HG03457 (cell line): ENCODE data around the gene HLA-DQB2.
"Not testable (repeated sequence)": the region's sequence is repeated elsewhere in the genome, so short reads cannot be mapped to it uniquely, and the experiment has no call there.

Experiments used
- ATAC-seq: cut with Tn5 transposase; IDR thresholded peaks from one replicate; pipeline ENCODE4 v1.9.1; 2021; ENCODE audit warnings: moderate number of reproducible peaks; ENCODE audit not compliant: unreplicated experiment

The HLA-DQB2 gene

DNA sequence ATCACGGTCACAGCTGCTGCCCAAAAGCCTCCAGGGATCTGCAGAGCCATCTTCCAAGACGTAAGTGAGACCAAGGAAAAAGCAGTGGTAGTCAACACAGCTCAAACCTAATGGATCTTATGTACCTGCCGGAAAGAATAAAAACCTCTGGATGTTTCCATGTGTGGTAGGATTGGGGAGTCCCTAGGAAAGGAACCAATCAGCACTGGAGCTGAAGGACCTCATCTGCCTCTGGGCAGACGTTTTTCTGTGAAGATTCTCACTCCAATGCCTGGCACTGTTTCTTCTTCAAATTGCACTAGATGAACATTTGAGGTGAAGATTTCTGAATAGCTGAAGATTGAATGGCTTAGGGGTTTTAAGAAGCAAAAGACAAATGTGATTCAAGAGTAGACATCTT is at the start of gene HLA-DQB2:
HLA-DQB2 (minus strand) TSS at position 112 of the 400 bp plus-strand sequence; CDS start at position 50, 62 bp downstream.
- ATAC-seq: no peak

- no peak for ATAC-seq
Observed at GRCh38 chr6:32809171-32809570, 45.8 kb upstream of the HLA-DQB2 start.

DNA sequence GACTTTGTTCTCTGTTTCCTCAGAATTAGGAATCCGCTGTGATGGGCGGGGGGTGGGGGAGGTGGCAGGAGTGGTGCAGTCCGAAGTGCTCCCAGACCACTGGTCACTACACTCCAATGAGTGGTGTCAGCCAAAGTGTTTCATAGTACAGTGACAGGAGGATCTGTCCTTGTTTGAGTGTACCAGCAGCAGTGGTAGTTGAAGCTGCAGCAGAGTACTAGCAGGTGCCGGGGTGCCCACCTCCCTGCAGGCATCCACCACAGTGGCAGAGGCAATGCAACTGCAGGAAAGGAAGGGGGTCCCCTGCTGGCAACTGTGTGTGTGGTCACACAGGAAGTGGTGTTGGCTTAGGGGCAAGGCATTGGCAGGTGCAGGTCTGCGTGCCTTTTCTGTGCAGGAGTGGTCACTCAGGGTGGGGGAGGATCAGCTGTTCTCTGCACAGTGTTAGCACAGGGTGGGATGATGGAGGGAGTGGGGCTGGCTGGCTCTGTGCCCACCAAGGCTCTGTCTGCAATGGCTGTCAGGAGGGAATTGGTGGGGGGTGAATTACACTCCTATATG is 43.8 kb upstream of the HLA-DQB2 start:
- no peak for ATAC-seq

- not testable (repeated sequence) for ATAC-seq
Observed at GRCh38 chr6:32805404-32805803, 42.1 kb upstream of the HLA-DQB2 start.

DNA sequence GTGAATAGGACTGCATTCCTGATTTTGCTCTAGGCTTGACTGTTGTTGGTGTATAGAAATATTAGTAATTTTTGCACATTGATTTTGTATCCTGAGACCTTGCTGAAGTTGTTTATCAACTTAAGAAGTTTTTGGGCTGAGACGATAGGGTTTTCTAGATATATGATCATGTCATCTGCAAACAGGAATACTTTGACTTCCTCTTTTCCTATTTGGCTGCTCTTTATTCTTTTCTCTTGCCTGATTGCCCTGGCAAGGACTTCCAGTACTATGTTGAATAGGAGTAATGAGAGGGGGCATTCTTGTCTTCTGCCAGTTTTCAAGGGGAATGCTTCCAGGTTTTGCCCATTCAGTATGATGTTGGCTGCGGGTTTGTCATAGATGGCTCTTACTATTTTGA is 40.1 kb upstream of the HLA-DQB2 start:
- ATAC-seq: no peak

DNA sequence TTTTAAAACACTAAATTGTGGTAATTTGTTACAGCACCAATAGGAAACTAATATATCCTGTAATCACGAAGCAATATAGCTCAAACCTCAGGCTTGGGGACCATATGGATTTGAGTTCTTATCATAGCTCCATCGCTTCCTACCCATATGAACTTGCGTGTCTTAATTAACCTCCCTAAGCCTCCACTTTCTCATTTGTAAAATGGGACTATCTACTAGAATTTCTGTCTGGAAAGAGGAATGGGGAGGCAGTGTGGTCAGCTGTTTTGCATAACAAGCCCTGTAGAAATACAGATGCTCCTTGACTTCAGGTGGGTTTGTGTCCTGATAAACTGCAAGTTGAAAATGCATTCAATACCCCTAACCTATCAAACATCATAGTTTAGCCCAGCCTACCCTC is 36.4 kb upstream of the HLA-DQB2 start:
- ATAC-seq: no peak

DNA sequence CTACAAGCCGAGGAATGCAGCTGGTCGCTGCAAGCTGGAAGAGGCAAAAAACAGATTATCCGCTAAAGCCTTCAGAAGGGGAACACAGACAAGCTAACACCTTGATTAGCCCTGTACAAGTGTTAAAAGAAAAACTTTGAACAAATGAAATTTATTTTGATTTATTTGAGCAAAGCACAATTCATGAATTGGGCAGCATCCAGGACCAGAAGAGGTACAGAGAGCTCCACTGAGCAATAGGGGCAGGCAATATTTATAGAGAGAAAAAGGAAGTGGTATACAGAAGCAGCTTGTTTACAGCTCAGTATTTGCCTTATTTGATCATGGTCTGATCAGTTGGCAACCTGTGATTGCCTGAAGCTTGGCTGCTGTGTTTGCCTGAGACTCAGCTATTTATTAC is 35.8 kb upstream of the HLA-DQB2 start:
- ATAC-seq: no peak

DNA sequence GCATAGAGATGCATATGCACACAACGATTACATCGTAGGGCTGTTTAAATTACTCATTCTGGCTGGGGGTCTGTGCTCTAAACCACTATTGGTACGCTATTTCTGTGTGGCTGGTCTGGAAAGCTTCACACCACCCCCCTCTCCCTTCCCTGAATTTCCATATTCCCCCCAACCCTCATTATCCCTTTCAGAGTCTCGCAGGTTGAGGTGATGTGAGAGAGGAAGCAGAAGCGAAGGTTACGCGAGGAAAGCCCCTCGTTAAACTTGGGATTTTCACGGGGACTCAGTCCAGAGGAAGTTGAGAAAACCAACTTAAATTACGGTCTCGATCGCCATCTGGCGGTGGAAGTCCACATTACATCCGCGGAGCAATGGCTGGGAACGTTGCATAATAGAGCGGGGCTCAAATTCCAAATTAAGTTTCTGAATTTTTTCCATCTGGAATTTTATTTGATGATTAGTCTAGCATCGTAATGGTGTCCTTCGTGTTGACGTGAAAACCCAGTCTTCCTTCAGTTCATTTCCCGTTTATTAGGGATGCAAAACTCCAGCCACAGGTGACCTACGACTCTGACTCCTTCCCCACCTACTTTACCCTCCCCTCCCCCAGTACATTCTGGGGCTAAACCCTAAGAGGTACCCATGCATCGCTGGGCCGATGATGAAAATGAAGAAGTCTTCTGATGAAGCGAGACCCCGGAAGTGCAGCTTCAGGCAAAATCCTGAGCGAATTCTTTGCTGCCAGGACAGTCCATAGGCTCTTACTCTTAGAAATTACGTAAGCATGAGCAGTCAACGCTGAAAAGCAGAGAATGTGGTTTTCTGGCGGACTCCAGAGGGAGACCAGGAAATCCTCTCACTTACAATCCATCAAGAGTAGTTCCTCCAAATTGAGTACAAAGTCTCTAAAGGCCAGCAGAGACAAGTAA is 33.8 kb upstream of the HLA-DQB2 start:
- ATAC-seq: no peak

DNA sequence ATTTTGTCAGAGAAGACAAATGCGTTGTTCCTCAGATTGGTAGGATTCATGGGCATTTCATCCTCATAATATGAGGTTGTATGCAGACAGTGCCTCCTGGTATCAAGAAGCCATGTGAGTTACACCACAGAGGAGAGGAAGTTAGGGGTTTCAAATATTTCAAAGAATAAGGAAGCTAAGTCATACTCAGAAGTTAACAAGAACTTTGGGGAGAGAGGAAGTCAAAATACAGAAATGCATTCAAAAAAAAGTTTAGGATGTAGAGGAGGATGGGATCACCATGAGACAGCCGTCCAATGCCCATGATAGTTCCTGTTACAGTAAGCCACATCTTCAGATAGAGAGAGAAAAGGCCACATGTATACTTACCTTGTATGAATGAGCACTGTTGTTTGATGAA is 31.2 kb upstream of the HLA-DQB2 start:
- ATAC-seq: no peak

GRCh38 chr6:32792901-32793435 is 29.6 kb upstream of the HLA-DQB2 start:
- no peak for ATAC-seq

GRCh38 chr6:32790306-32790705 is 27.0 kb upstream of the HLA-DQB2 start:
- no peak for ATAC-seq

- no peak for ATAC-seq
Observed at GRCh38 chr6:32785781-32786533, 22.6 kb upstream of the HLA-DQB2 start.

- not testable (repeated sequence) for ATAC-seq
Observed at GRCh38 chr6:32782923-32783322, 19.6 kb upstream of the HLA-DQB2 start.

DNA sequence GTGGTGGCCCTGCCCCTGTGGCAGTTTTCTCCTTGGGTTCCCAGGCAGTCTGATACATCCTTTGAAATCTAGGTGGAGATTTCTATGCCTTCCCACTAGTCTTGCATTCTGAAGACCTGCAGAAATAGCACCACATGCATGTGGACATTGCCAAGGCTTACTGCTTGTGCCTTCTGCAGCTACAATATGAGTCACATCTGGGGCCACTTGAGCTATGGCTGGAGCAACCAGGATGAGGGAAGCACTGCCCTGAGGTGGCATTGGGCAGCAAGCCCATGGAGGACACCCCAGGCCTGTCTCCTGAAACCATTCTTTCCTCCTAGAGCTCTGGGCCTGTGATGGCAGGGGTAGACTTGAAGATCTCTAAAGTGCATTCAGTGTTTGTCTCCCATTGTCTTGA is 15.7 kb upstream of the HLA-DQB2 start:
- ATAC-seq: no peak

- ATAC-seq: no peak
Observed at GRCh38 chr6:32775071-32775470, 11.7 kb upstream of the HLA-DQB2 start.

DNA sequence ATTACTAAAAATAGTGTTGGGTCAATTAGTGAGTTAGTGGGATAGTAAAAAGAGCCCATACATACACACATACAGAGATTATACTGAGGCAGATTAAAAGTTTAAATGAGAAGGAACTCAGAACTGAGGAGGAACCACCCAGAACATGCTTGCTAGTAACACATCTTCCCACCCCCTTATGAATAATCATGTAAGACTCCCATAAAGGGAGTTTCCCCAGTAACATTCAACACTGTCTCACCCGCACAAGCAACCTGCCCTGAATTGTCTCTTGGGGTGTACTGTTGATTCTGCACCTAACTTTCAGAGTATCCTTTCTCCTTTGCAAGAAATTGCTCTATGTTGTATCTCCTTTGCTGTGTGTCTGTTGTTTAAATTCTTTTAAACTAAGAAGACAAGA is 11.1 kb upstream of the HLA-DQB2 start:
- no peak for ATAC-seq

- no peak for ATAC-seq
Observed at GRCh38 chr6:32772656-32773055, 9.3 kb upstream of the HLA-DQB2 start.

GRCh38 chr6:32764048-32764447 is 716 bp upstream of the HLA-DQB2 start:
- ATAC-seq: no peak

GRCh38 chr6:32761548-32761947 is 1.8 kb downstream of the HLA-DQB2 start:
- ATAC-seq: no peak

GRCh38 chr6:32761072-32761471 is 2.3 kb downstream of the HLA-DQB2 start:
- no peak for ATAC-seq

DNA sequence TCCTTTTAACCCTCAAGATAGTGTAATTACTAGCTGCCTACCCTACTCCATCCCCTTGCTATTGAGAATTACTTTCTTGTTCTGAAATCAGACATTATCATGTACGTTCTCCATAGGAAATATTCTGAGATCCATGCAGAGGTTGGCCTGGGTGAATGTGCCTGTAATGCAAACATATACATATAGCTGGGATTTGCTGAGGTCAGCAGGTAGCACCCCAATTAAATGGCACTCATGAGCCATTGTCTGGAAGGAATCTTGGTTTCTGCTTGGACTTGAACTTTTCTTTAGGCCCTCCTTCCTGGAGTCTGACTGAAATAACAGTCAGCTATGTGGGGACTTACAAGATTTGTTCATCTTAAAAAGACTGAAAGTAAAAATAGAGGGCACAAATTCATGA is 3.7 kb downstream of the HLA-DQB2 start:
- ATAC-seq: no peak
